Breast epithelium (tissue), 3 donors: Measurements from ENCODE around the gene GYS1.
"Not testable (repeated sequence)": the region's sequence is repeated elsewhere in the genome, so short reads cannot be mapped to it uniquely, and the experiment has no call there.

Source experiments
- CTCF ChIP-seq, 3 donors: fragments of 450-650 bp; IDR thresholded peaks; one replicate each; pipeline ENCODE4 v1.5.1; 2016 to 2017; ENCODE audit warnings: antibody characterized with exemption in 3 of 3, mild to moderate bottlenecking in 3 of 3, moderate library complexity in 3 of 3
- POLR2A ChIP-seq: fragments of 450-650 bp; IDR thresholded peaks from one replicate; pipeline ENCODE4 v1.6.1; 2016; ENCODE audit warnings: antibody characterized with exemption, mild to moderate bottlenecking, moderate library complexity

- not testable (repeated sequence) for TF ChIP-seq CTCF (IDR thresholded peaks at IDR 0.05); POLR2A
Measured at GRCh38 chr19:49018388-49019241, 25.5 kb upstream of the GYS1 start.
